Central memory CD4-positive, alpha-beta T cell (primary cell): ENCODE data around the gene EFCAB10.
"Not testable (repeated sequence)": the region's sequence is repeated elsewhere in the genome, so short reads cannot be mapped to it uniquely, and the experiment has no call there.

ENCODE experiments used
- DNase-seq: peaks from one replicate; pipeline ENCODE4 v3.0.0; 2022

The EFCAB10 gene

GRCh38 chr7:105527737-105528136, 53.6 kb downstream of the EFCAB10 start:
- not testable (repeated sequence) for DNase-seq

DNA sequence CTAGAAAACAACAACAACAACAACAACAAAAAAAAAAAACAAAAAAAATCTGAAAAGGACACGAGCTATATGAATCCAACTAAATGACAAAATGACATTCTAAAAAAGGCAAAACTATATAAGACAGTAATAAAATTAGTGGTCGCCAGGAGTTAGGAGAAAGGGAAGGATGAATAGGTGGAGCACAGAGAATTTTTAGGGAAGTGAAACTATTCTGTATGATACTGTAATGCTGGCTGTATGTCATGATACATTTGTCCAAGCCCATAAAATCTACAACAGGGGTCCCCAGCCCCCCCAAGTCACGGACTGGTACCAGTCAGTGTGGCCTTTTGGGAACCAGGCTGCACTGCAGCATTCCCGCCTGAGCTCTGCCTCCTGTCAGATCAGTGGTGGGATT, 56.5 kb downstream of the EFCAB10 start:
- no peak for DNase-seq

DNA sequence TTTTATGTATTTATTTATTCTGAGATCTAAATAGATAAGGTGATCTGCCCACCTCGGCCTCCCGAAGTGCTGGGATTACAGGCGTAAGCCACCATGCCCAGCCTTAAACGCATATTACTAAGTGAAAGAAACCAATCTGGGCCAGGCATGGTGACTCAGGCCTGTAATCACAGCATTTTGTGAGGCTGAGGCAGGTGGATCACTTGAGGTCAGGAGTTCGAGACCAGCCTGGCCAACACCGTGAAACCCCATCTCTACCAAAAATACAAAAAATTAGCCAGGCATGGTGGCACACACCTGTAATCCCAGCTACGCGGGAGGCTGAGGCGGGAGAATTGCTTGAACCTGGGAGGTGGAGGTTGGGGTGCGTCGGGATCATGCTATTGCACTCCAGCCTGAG, 56.9 kb downstream of the EFCAB10 start:
- not testable (repeated sequence) for DNase-seq

DNA sequence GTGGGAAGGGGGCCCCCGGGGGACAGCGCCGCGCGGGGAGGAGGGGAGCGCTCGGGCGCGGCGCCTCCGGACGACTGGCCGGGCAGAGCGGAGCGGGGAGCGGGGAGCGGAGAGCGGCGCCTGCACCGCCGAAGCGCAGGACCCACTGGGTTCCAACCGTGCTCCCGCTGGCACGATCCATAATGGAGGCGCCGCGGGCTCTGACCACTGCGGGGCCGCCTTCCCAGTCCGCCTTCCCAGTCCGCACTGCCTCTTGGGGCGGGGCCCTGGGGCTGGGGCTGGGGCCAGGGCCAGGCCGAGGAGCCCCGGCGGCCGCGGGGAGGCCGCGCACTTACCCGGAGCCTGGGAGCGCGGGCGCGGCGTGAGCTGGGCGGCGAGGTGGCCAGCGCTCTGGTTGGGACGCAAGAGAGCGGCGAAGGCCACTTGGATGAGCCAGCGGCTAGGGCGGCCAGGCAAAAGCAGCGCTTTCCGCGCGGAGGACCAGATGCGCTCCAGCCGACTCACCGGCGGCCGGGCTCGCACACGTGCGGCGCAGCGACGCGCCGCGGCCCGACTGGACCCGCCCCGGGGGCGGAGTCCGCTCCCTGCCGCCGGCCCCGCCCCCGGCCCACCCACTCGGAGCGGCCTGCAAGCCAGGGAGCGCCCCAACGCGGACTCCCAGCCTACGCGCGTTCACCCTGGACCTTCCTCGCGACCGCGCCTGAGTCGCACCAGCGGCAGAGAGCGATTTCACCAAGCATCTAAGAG, 59.4 kb downstream of the EFCAB10 start, which contains the start of gene PUS7:
PUS7 (minus strand) TSS at position 555 of the 747 bp plus-strand sequence. CDS start 13,759 bp downstream, outside the sequence.
- peak; percentile 59 for DNase-seq

DNA sequence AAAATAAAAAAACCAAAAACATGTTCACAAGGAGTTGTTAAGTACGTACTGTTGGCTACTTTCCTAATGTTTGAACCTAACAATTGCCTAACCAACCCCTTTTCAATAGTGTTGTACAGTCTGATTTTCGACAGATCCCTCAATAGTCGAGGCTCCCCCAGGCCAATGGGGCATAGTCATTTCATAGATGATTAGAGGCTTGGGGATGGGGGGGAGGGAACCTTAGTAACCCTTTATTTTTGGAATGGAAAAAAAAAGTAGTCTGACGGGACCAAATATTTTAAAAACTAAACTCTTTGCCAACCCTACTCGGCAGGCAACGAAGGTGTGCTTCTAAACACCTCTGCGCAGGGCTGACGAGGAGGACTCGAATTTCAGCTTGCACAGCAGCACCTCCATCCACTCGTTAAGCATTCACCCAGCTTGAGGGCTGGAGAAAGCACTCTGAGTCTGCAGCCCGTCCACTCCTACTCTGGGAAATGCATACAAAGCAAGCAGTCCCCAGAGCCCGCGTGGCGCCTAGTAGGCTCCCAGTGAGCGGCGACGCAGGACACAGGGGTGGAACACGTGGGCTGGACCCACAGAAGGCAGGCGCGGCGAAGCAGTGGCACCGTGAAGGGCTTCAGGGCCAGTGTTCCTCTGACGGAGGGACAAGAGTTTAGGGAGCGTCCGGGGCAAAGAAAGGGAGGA, 60.1 kb downstream of the EFCAB10 start:
- DNase-seq, result peak; percentile 2

GRCh38 chr7:105520620-105521019, 60.7 kb downstream of the EFCAB10 start:
- DNase-seq, result not testable (repeated sequence)

DNA sequence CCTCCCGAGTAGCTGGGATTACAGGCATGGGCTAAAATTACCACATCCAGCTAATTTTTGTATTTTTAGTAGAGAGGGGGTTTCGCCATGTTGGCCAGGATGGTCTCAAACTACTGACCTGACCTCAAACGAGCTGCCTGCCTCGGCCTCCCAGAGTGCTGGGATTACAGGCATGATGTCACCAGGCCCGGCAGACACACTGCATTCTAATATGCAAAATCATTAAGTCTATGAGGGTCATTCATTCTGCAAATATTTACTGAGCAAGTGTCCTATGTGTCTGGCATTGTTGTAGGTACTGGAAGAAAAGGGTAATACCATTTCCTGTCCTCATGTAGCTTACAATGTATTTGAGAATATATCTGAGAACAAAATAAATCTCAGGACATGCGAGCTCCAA, 61.9 kb downstream of the EFCAB10 start:
- no peak for DNase-seq

- not testable (repeated sequence) for DNase-seq
Observed at GRCh38 chr7:105515610-105516009, 65.7 kb downstream of the EFCAB10 start.
